Thoracic aorta (tissue), 2 donors: Measurements from ENCODE around the gene FAAP20. TPM values are rescaled to one million over a fixed set of nuclear protein-coding genes. Genes with fewer than 3 reads are reported as not detected.
"Not testable (repeated sequence)": the region's sequence is repeated elsewhere in the genome, so short reads cannot be mapped to it uniquely, and the experiment has no call there.

Experiments
- ATAC-seq: fragments of 150-250 bp; one replicate; pipeline ENCODE4 v1.8.0; 2017; ENCODE audit warnings: low read depth; ENCODE audit not compliant: insufficient number of reproducible peaks, low FRiP score
- DNase-seq: peaks from one replicate; pipeline ENCODE4 v3.0.0-alpha.2; 2020; ENCODE audit warnings: low spot score
- H3K27ac ChIP-seq, 2 donors: fragments of 200-600 bp; sonication (generic); 1 replicate in 1 of 2; 2 replicates in 1 of 2; pipeline ENCODE4 v1.5.1; 2016; ENCODE audit warnings: mild to moderate bottlenecking in 2 of 2, moderate library complexity in 2 of 2
- H3K27me3 ChIP-seq: fragments of 200-600 bp; sonication (generic); replicated peaks from 2 replicates; pipeline ENCODE4 v1.6.0; 2016; ENCODE audit warnings: mild to moderate bottlenecking; ENCODE audit not compliant: insufficient read depth
- H3K36me3 ChIP-seq: fragments of 200-600 bp; sonication (generic); one replicate; pipeline ENCODE4 v1.5.1; 2016
- H3K4me1 ChIP-seq, 2 donors: fragments of 200-600 bp; sonication (generic); 1 replicate in 1 of 2; 2 replicates in 1 of 2; pipeline versions ENCODE4 v1.5.1 to v1.6.0; 2016; ENCODE audit warnings: low read depth in 2 of 2, mild to moderate bottlenecking in 1 of 2; ENCODE audit not compliant: control insufficient read depth in 1 of 2
- H3K4me3 ChIP-seq: fragments of 200-600 bp; sonication (generic); 2 replicates; pipeline ENCODE4 v1.5.1; 2016; ENCODE audit warnings: mild to moderate bottlenecking
- H3K9me3 ChIP-seq: fragments of 200-600 bp; sonication (generic); 2 replicates; pipeline ENCODE4 v1.5.1; 2016
- total RNA-seq, 2 donors: library from RNA; depleted of rRNA; stranded (reverse); fragments of >200 nt; gene quantifications; one replicate each; pipeline versions ENCODE4 v1.1.0 to v1.2.3, GENCODE V29; 2016
- TF ChIP-seq, protein P1 (sequence below): fragments of 200-600 bp; sonication (generic); IDR thresholded peaks from one replicate; pipeline ENCODE4 v1.5.1; 2019; ENCODE audit warnings: antibody characterized with exemption

The FAAP20 gene
- total RNA-seq, 2 donors from 2014 or later = 29.1 to 52.6 TPM

DNA sequence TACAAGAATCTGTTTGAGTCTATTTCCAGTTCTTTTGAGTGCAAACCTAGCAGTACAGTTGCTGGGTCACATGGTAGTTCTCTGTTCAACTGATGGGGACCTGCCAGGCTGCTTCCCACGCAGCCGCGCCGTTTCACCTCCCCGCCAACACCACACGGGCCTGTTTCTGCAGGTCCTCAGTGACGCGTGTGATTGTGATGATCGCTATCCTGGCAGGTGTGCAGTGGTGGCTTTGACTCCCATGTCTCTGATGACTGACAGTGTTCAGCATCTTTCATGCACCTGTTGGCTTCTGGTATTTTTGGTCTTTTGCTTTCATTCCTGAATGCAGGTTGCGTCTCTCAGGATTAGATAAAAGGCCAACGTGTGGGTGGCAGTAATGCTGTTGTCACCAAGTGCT lies 41.6 kb downstream of the FAAP20 start:
- H3K27ac ChIP-seq = no peak overlapping the region
- no peaks in the 10 kb centered on the region for H3K27me3 ChIP-seq
- H3K9me3 ChIP-seq = no peaks in the 10 kb centered on the region
- H3K36me3 ChIP-seq = no peaks in the 10 kb centered on the region
- H3K4me3 ChIP-seq = no peak overlapping the region
- no peak for DNase-seq
- no peaks in the 10 kb centered on the region for H3K4me1 ChIP-seq
- TF ChIP-seq, protein P1, sequence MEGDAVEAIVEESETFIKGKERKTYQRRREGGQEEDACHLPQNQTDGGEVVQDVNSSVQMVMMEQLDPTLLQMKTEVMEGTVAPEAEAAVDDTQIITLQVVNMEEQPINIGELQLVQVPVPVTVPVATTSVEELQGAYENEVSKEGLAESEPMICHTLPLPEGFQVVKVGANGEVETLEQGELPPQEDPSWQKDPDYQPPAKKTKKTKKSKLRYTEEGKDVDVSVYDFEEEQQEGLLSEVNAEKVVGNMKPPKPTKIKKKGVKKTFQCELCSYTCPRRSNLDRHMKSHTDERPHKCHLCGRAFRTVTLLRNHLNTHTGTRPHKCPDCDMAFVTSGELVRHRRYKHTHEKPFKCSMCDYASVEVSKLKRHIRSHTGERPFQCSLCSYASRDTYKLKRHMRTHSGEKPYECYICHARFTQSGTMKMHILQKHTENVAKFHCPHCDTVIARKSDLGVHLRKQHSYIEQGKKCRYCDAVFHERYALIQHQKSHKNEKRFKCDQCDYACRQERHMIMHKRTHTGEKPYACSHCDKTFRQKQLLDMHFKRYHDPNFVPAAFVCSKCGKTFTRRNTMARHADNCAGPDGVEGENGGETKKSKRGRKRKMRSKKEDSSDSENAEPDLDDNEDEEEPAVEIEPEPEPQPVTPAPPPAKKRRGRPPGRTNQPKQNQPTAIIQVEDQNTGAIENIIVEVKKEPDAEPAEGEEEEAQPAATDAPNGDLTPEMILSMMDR = no peak
- no peak for ATAC-seq

GRCh38 chr1:2151911-2152310 lies 42.7 kb downstream of the FAAP20 start:
- TF ChIP-seq, protein P1 = no peak
- no peak for ATAC-seq
- H3K9me3 ChIP-seq = no peaks in the 10 kb centered on the region
- H3K27ac ChIP-seq = no peak overlapping the region
- no peak for DNase-seq
- no peaks in the 10 kb centered on the region for H3K4me1 ChIP-seq
- no peak overlapping the region for H3K4me3 ChIP-seq
- no peaks in the 10 kb centered on the region for H3K27me3 ChIP-seq
- no peaks in the 10 kb centered on the region for H3K36me3 ChIP-seq

DNA sequence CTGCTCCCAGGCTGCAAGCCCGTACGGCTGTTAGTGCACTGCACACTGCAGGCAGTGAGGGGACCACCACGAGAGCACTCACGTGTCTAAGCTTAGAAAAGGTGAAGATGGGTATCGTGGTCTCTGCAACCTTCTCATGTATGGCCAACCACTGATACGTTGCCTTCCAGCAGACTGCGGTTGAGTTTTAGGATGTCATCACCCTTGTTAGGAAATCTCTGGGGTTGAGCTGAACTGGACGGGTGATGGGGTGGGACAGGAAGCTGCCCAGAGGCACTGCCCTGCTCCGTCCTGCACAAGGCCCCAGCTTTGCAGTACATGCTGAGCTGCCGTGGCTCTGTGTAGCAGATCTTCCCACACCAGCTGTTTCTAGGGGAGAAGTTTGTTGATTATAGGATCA lies 43.3 kb downstream of the FAAP20 start:
- Histone ChIP-seq H3K36me3 (no peaks in the 10 kb centered on the region), H3K4me1 (no peaks in the 10 kb centered on the region), H3K4me3 (no peak overlapping the region), H3K27me3 (no peaks in the 10 kb centered on the region), H3K27ac (no peak overlapping the region), H3K9me3 (no peaks in the 10 kb centered on the region)
- DNase-seq (no peak), ATAC-seq (no peak)
- TF ChIP-seq, protein P1 = no peak

- Histone ChIP-seq H3K4me1 (no peaks in the 10 kb centered on the region), H3K36me3 (no peaks in the 10 kb centered on the region), H3K4me3 (no peak overlapping the region), H3K9me3 (no peaks in the 10 kb centered on the region), H3K27ac (no peak overlapping the region), H3K27me3 (no peaks in the 10 kb centered on the region)
- ATAC-seq (no peak), DNase-seq (no peak)
- TF ChIP-seq, protein P1 = no peak
Observed at GRCh38 chr1:2150801-2151200, 43.8 kb downstream of the FAAP20 start.

GRCh38 chr1:2148691-2149090 lies 45.9 kb downstream of the FAAP20 start:
- no peaks in the 10 kb centered on the region for H3K27me3 ChIP-seq
- no peaks in the 10 kb centered on the region for H3K9me3 ChIP-seq
- no peak overlapping the region for H3K4me3 ChIP-seq
- H3K36me3 ChIP-seq = no peaks in the 10 kb centered on the region
- H3K27ac ChIP-seq = no peak overlapping the region
- H3K4me1 ChIP-seq = no peaks in the 10 kb centered on the region
- ATAC-seq (no peak), DNase-seq (no peak)
- TF ChIP-seq, protein P1 = no peak

- H3K9me3 ChIP-seq, H3K4me1 ChIP-seq, DNase-seq, H3K36me3 ChIP-seq, H3K27me3 ChIP-seq, ATAC-seq, H3K4me3 ChIP-seq, H3K27ac ChIP-seq: not testable (repeated sequence)
Observed at GRCh38 chr1:2147869-2148268, 46.7 kb downstream of the FAAP20 start.
